NCI-H1105 treated with DMSO at 0.1 percent for 48 hours (cell line): ENCODE results near the gene EFCAB8.

Experiments used
- DNase-seq: peaks from one replicate; lab custom pipeline; 2025; lab: John Stamatoyannopoulos, UW

EFCAB8 gene

DNA sequence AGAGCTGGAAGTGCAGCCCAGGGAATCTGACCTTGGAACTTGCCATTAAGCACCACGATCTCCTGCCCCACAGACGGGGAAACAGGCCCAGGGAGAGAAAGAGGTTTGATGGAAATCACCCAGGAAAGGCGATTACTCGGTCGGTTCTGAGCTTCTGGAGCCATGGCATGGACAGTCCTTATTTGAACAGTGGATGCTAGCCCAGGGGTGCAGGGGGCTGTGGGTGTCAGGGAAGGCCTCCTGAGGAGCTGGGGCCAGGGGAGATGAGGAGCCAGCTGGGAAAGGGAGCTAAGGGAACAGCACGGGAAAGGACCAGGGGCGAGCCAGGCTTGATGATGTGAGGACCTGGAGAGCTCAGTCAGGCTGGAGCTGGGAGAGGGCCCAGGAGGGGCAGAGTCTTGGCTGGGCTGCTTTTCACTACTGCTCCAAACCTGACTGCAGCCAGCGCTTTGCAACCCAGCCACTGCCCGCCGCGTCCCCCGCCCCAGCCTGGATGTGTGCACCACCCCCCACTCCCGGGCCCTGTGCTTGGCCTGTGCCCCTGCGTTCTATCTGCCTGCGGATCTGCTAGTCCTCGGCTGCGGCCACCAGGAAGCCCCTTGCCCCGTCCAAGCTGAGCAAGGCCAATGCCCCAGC, 127.7 kb downstream of the EFCAB8 start:
- no peak for DNase-seq

GRCh38 chr20:32987044-32987825, 128.5 kb downstream of the EFCAB8 start:
- no peak for DNase-seq

- DNase-seq, result no peak
Measured at GRCh38 chr20:32988008-32988407, 129.3 kb downstream of the EFCAB8 start.

DNA sequence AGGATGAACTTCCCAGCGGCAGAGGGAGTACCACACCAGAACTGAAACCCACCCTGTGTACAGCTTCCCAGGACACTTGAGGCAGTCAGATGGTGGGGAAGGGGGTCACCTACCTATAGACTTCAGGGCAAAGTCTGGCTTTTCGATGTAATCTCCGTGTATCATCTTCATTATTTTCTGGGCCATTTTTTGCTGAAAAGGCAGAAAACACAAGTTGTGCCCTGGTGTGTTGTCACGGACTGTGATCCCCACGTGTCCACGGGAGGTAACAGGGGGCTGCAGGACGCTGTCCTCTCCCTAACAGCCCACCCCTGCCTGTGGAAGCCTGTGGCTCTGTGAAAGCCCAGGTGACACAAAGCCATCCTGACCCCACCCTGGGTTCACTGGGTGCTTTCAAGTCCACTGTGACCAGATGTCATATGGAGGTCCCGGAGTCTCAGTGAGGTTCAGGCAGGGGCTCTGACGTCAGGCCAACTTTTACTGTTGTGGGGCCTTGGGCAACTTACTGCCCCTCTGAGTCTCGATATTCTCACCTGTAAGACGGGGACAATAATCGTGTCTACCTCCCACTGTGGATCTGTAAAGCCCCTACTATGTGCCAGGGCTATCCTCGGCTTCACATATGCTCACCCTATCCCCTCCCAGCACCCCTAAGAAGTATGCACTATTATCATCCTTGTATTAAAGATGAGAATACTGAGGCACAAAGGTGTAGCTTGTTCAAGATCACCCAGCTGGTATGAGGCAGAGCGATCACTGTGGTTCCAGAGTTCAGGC, 131.0 kb downstream of the EFCAB8 start:
- DNase-seq, result no peak

- DNase-seq, result no peak
Measured at GRCh38 chr20:32990426-32990825, 131.7 kb downstream of the EFCAB8 start.

- DNase-seq, result no peak
Measured at GRCh38 chr20:32991383-32991782, 132.7 kb downstream of the EFCAB8 start.

DNA sequence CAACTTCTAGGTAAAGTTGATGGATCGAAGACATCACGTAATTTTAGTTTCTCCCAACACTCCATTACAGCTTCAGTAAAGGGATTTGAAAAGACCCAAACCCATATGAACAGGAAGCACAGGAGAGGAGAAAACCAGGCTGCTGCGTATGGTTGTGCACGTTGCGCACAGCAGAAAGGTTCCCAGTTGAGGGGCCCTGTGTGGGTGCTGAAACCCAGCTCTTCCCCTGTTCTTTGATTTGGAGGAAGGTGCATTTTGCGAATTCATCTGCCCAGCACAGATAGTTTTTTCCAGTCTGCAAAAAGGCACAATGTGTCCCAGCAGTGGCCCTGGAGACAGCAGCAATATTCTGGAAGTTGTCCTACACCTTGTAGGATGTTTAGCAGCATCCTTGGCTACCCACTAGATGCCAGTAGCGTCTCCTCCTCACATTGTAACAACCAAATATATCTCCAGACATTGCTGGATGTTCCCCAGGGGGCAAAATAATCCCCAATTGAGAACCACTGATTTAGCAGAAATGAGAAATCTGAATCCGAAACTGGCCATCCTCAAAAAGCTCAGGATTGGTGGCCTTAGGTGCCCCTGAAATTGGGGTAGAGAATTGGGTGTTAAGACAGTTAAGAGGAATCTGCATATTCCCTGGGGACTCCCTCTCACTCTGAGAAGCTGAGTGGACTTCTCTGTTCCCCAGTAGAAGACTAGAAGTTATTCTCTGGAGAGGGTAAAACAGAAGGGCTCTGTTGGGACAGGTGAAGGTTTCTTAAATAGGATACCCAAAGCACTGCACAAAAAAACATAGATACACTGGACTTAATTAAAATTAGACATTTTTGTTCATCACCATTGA, 133.3 kb downstream of the EFCAB8 start:
- no peak for DNase-seq

GRCh38 chr20:32993496-32994050, 134.8 kb downstream of the EFCAB8 start:
- DNase-seq, result no peak

DNA sequence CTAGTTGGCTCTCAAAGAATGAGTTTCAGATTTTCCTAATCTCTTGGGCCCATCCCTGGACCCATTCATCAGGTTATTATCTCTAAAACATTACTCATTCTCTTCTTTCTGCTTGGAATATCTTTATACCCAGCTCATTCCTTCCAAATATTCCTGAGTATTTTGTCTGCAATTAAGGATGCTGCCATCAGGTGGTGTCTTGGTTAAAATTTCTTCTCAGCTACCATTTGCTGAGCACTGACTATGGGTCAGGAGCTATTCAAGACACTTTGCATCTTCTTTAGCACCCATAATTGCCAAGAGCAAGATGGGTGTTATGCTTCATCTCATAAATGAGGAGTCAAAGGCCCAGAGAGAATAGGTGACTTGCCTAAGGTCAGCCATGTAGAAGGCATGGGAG, 137.1 kb downstream of the EFCAB8 start:
- no peak for DNase-seq

- DNase-seq, result no peak
Measured at GRCh38 chr20:32997431-32997830, 138.7 kb downstream of the EFCAB8 start.

DNA sequence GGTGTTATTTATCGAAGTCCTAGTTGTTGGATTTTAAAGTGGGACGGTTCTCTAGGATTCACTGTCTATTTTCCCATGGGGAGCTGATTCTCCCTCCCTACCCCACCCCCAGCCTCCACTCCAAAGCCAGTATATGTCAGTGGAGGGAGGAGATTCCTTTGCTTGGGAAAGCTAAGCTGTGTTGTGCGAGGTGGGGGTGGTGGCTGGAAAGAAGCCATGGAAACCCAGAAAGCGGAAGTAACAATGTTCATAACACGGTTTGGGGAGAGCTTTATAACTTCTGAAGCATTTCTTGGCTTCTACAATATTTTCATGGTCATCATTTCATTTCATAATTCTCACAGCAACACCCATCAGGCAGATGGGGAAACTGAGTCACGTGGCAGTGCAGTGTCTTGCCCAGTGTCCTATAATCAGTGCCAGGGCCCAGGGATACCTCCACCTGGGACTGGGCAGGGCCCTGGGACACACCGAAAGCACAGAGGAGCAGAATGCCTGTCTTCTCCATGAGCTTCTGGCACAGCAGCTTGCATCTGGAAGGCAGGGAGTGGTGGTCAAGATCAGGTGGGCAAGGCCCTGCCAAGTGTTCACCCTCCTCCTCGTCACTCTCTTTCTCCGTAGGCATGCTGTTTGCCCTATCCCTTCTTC, 141.0 kb downstream of the EFCAB8 start:
- no peak for DNase-seq

GRCh38 chr20:33000802-33001466, 142.2 kb downstream of the EFCAB8 start:
- DNase-seq, result no peak

- DNase-seq, result no peak
Measured at GRCh38 chr20:33002087-33002808, 143.5 kb downstream of the EFCAB8 start.

GRCh38 chr20:33004141-33004751, 145.5 kb downstream of the EFCAB8 start, which contains the start of gene SUN5:
SUN5 (minus strand) TSS chr20:33004433; CDS start chr20:33004340, 93 bp downstream.
- DNase-seq, result no peak

- DNase-seq, result no peak
Measured at GRCh38 chr20:33005132-33005566, 146.4 kb downstream of the EFCAB8 start.

GRCh38 chr20:33005908-33006775, 147.4 kb downstream of the EFCAB8 start:
- no peak for DNase-seq

GRCh38 chr20:33006776-33007375, 148.2 kb downstream of the EFCAB8 start:
- DNase-seq, result no peak
